Measurements from ENCODE around the gene SNED1.

Gene SNED1

DNA sequence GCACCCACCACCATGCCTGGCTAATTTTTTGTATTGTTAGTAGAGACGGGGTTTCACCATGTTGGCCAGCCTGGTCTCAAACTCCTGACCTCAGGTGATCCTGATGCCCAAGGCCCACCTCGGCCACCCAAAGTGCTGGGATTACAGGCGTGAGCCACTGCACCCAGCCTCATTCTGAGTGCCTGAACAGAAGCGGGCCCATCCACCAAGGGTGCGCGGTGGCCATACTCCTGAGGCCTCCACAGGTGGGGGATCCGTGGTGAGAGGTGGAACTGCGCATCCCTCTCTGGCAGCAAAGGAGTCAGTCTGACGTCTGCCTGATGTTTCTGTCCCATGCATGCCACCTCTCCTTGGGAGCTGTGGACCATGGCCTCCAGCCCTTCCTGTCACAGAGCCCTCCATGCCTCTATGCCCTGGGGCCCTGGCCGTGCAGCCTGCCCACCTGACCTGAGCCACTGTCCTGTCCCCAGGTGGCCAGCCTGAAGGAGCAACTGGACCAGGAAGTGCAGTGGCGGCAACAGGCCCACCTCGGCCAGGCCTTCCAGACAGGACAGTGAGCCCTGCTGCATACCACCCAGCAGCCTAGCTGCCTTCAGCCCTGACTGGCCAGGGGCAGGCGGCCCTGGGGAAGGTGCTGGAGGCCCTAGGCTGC is 7.6 kb upstream of the SNED1 start:
- TF ChIP-seq, protein P1, sequence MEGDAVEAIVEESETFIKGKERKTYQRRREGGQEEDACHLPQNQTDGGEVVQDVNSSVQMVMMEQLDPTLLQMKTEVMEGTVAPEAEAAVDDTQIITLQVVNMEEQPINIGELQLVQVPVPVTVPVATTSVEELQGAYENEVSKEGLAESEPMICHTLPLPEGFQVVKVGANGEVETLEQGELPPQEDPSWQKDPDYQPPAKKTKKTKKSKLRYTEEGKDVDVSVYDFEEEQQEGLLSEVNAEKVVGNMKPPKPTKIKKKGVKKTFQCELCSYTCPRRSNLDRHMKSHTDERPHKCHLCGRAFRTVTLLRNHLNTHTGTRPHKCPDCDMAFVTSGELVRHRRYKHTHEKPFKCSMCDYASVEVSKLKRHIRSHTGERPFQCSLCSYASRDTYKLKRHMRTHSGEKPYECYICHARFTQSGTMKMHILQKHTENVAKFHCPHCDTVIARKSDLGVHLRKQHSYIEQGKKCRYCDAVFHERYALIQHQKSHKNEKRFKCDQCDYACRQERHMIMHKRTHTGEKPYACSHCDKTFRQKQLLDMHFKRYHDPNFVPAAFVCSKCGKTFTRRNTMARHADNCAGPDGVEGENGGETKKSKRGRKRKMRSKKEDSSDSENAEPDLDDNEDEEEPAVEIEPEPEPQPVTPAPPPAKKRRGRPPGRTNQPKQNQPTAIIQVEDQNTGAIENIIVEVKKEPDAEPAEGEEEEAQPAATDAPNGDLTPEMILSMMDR (IDR thresholded peaks at IDR 0.05) = no peak
- Histone ChIP-seq H3K79me2 (no peaks in the 10 kb centered on the region), H2AFZ (no peak overlapping the region), H3K4me3 (ENCODE audit: low read depth, low read length) (no peak overlapping the region), H3K36me3 (ENCODE audit: control insufficient read depth, insufficient read depth, low read length) (no peaks in the 10 kb centered on the region), H3K4me1 (peaks cover 16% of the 10 kb centered on the region), H3K9me3 (ENCODE audit: control insufficient read depth, low read length) (no peaks in the 10 kb centered on the region), H3K4me2 (ENCODE audit: low read length) (no peak overlapping the region), H3K9ac (no peak overlapping the region), H3K27ac (no peak overlapping the region), H3K27me3 (ENCODE audit: control insufficient read depth, insufficient read depth, low read length) (no peaks in the 10 kb centered on the region)

DNA sequence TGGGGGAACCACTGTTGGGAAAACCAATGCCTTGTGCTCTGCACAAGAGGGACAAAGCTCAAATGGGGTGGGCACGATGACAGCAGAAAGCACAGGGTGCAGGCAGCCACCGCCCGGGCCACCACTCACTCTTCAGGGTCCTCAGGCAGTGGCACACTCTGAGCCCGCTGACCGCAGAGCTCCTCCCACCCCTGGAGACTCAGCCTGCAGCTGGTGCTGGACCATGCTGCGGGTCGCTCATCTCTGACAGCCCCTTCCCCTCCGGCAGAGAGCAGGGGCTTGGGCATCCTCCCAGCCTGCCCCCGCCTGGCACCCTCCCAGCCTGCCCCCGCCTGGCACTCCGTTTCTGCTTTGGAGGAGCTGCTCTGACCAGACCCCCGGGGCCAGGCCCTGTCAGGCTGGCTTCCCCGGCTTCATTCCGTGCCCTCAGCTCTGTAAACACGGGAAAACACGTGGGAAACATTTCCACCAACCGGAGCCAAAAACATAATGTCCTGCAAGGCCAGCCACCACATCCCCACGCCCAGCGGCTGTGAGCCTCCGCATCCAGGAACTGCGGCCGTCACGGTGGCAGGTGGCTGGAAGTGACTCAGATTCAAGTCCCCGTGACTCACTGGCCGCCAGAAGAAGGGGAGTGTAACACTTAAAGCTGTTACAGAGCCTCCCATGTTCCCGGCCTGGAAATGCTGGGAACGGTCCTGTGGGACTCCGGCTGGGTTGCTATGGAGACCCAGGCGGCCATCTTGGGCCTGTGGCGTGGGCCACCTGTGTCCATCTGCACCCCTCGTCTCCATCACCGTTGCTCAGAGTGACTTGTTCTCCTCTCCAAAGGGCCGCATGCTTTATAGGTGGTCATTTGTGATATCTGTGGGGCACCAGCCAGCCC is 6.8 kb upstream of the SNED1 start:
- H3K9ac ChIP-seq = no peak overlapping the region
- peaks cover 22% of the 10 kb centered on the region for H3K4me1 ChIP-seq
- no peaks in the 10 kb centered on the region for H3K36me3 ChIP-seq (ENCODE audit: control insufficient read depth, insufficient read depth, low read length)
- no peak overlapping the region for H2AFZ ChIP-seq
- H3K4me2 ChIP-seq (ENCODE audit: low read length) = no peak overlapping the region
- no peaks in the 10 kb centered on the region for H3K79me2 ChIP-seq
- TF ChIP-seq, protein P1 (IDR thresholded peaks at IDR 0.05) = no peak
- H3K27ac ChIP-seq = peak overlapping the region; percentile 27
- no peaks in the 10 kb centered on the region for H3K9me3 ChIP-seq (ENCODE audit: control insufficient read depth, low read length)
- H3K27me3 ChIP-seq (ENCODE audit: control insufficient read depth, insufficient read depth, low read length) = no peaks in the 10 kb centered on the region
- no peak overlapping the region for H3K4me3 ChIP-seq (ENCODE audit: low read depth, low read length)

GRCh38 chr2:240992572-240993291 is 5.7 kb upstream of the SNED1 start:
- TF ChIP-seq, protein P1 (IDR thresholded peaks at IDR 0.05) = no peak
- Histone ChIP-seq H3K4me1 (peaks cover 32% of the 10 kb centered on the region), H3K27ac (no peak overlapping the region), H3K4me3 (ENCODE audit: low read depth, low read length) (no peak overlapping the region), H3K9me3 (ENCODE audit: control insufficient read depth, low read length) (no peaks in the 10 kb centered on the region), H3K9ac (no peak overlapping the region), H3K27me3 (ENCODE audit: control insufficient read depth, insufficient read depth, low read length) (no peaks in the 10 kb centered on the region), H3K79me2 (no peaks in the 10 kb centered on the region), H3K4me2 (ENCODE audit: low read length) (no peak overlapping the region), H2AFZ (no peak overlapping the region), H3K36me3 (ENCODE audit: control insufficient read depth, insufficient read depth, low read length) (no peaks in the 10 kb centered on the region)

DNA sequence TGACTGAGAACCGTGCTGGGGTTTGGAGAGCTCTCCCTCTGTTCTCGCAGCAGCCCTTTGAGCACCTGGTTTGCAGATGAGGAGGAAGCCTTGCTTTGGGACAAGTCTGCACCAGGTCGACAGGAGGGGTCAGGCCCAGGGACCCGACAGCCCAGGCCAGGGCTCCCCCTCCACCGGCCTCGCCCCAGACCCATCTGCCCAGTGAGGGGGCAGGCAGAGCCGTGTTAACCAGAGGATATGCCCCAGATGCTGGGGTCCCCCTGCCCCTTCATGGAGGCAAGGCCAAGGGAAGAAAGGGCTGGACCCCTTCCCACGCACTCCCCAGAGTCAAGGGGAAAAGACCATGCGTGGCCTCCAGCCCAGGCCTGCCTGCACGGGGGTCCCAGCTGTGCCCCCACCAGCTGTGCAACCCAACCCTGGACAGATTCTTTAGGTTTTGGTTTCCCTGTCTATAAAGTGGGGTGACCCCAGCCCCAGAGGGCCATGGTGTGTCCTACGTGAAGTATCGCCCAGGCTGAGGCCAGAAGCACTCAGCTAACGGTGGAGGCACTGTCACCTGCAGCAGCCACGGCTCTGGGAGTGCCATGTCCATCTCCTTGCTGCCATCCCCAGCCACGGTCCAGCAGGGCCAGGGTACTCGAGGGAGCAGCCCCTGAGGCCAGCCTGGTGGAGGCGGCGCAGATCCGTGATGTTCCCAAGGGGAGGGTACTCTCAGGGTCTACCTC is 4.8 kb upstream of the SNED1 start:
- H3K4me1 ChIP-seq = peaks cover 36% of the 10 kb centered on the region
- H3K27ac ChIP-seq = no peak overlapping the region

More for the DNA sequence above, 4.8 kb upstream of the SNED1 start:
- H2AFZ ChIP-seq = no peak overlapping the region
- TF ChIP-seq, protein P1 (IDR thresholded peaks at IDR 0.05) = no peak
- no peaks in the 10 kb centered on the region for H3K27me3 ChIP-seq (ENCODE audit: control insufficient read depth, insufficient read depth, low read length)
- no peaks in the 10 kb centered on the region for H3K36me3 ChIP-seq (ENCODE audit: control insufficient read depth, insufficient read depth, low read length)
- no peak overlapping the region for H3K4me2 ChIP-seq (ENCODE audit: low read length)
- H3K4me3 ChIP-seq (ENCODE audit: low read depth, low read length) = no peak overlapping the region
- no peak overlapping the region for H3K9ac ChIP-seq
- H3K9me3 ChIP-seq (ENCODE audit: control insufficient read depth, low read length) = no peaks in the 10 kb centered on the region
- H3K79me2 ChIP-seq = no peaks in the 10 kb centered on the region
